Urinary bladder (tissue), 4 donors: ENCODE data around the gene NLRX1. TPM values are rescaled to one million over a fixed set of nuclear protein-coding genes. Genes with fewer than 3 reads are reported as not detected.
"Not testable (repeated sequence)": the region's sequence is repeated elsewhere in the genome, so short reads cannot be mapped to it uniquely, and the experiment has no call there.

Experiments
- DNase-seq: peaks from one replicate; pipeline ENCODE4 v3.0.0-alpha.2; 2015; ENCODE audit errors: extremely low spot score
- H3K27ac ChIP-seq: one replicate; pipeline ENCODE4 v1.5.1; 2013; ENCODE audit warnings: low read depth, mild to moderate bottlenecking, moderate library complexity
- H3K36me3 ChIP-seq: one replicate; pipeline ENCODE4 v1.6.1; 2013; ENCODE audit warnings: mild to moderate bottlenecking, moderate library complexity; ENCODE audit not compliant: insufficient read depth
- H3K4me1 ChIP-seq: one replicate; pipeline ENCODE4 v1.6.1; 2013; ENCODE audit warnings: mild to moderate bottlenecking, moderate library complexity; ENCODE audit not compliant: insufficient read depth
- H3K4me3 ChIP-seq: one replicate; pipeline ENCODE4 v1.5.1; 2013; ENCODE audit warnings: low read depth, low read length
- WGBS: extraction: QIAGEN DNeasy Blood & Tissue Kit; methylation state at CpG from one replicate; pipeline ENCODE4 v1.1.7; 2013; 5-methylcytosine and 5-hydroxymethylcytosine counted together
- polyA plus RNA-seq: library from polyadenylated mRNA; stranded (reverse); fragments of 200-250 nt; gene quantifications from one replicate; pipeline ENCODE4 v1.2.3, GENCODE V29; 2013
- total RNA-seq: library from RNA; depleted of rRNA; stranded (reverse); fragments of >200 nt; gene quantifications from one replicate; pipeline ENCODE4 v1.2.3, GENCODE V29; 2014
- donor health status: healthy with polysubstance abuse.
- donor health status: healthy.

The NLRX1 gene
- total and polyA plus RNA-seq, 2 donors, result 11.7 to 24.3 TPM

DNA sequence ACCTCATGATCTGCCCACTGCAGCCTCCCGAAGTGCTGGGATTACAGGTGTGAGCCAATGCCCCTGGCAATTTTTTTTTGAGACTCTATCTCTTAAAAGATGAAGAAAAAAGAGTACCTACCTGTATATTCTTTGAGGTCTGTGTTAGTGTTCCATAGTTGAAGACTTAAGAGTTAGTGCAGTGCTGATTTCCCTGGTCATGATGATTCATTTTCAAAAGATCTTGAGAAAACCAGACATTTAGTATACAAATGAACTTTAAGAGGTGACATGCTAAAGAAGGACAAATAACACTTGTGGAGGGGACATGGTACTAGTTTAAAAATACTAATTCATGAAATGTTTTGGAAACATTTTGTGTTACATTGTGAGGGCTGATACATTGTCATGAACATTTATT lies 55.3 kb downstream of the NLRX1 start:
- DNase-seq, result no peak
- WGBS, result 100% methylated on average over 1 of the region's 1 CpG
- H3K4me3 ChIP-seq, result no peak overlapping the region
- H3K36me3 ChIP-seq, result no peaks in the 10 kb centered on the region
- no peak overlapping the region for H3K27ac ChIP-seq
- H3K4me1 ChIP-seq, result no peaks in the 10 kb centered on the region

DNA sequence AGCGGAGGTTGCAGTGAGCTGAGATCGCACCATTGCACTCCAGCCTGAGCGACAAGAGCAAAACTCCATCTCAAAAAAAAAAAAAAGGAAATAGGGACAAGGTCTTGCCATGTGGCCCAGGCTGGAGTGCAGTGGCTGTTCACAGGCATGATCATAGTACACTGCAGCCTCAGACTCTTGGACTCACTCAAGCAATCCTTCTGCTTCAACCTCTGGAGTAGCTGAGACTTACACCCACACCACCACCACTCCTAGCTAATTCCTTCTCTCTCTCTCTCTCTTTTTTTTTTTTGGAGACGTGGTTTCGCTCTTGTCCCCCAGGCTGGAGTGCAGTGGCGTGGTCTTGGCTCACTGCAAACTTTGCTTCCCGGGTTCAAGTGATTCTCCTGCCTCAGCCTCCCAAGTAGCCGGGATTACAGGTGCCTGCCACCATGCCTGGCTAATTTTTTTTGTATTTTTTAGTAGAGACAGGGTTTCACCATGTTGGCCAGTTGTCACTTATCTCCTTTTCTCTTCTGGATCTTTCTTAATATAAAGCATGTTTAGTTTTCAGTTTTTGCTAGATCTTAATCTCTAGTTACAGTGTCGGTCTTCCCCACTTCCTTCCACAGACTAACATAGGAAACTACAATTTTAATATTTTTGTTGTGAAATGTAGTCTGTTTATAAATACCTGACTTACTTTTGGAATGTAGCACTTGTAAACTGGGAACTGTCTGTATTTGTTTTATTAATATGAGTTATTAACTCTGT lies 60.2 kb downstream of the NLRX1 start:
- H3K4me1 ChIP-seq, H3K27ac ChIP-seq, H3K36me3 ChIP-seq, H3K4me3 ChIP-seq, DNase-seq: not testable (repeated sequence)
- WGBS, result 83% methylated on average over 9 of the region's 9 CpGs

GRCh38 chr11:119229288-119229672 lies 60.8 kb downstream of the NLRX1 start:
- no peaks in the 10 kb centered on the region for H3K4me1 ChIP-seq
- no peak for DNase-seq
- no peak overlapping the region for H3K27ac ChIP-seq
- H3K4me3 ChIP-seq, result no peak overlapping the region
- H3K36me3 ChIP-seq, result no peaks in the 10 kb centered on the region
- WGBS, result 65% methylated on average over 3 of the region's 3 CpGs

DNA sequence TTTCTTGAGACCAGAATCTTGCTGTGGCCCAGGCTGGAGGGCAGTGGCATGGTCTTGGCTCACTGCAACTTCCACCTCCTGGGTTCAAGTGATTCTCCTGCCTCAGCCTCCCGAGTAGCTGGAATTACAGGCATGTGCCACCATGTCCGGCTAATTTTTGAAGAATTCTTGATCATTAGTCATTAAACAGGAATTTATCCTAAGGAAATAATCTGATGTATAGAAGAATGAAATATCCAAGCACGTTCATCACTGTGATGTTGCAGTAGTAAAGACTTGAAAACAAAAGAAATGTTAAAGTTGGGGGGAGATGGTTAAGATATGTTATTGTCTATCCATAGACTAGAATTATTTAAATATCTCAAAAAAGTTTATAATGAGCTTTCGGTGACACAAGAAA lies 61.2 kb downstream of the NLRX1 start:
- no peaks in the 10 kb centered on the region for H3K4me1 ChIP-seq
- H3K27ac ChIP-seq, result no peak overlapping the region
- WGBS, result 91% methylated on average over 4 of the region's 4 CpGs
- no peak for DNase-seq
- H3K4me3 ChIP-seq, result no peak overlapping the region
- peaks cover 3% of the 10 kb centered on the region for H3K36me3 ChIP-seq

Other genes with a start within 250 kb of the NLRX1 start
- gene BCL9L, start 242.8 kb upstream of the NLRX1 start, total RNA-seq, result 15.1 TPM
- gene BCL9L, start 242.8 kb upstream of the NLRX1 start, polyA plus RNA-seq, result 48.1 TPM
- gene UPK2, start 212.4 kb upstream of the NLRX1 start, total RNA-seq, result 38.2 TPM
- 33.8 TPM for gene UPK2, start 212.4 kb upstream of the NLRX1 start, polyA plus RNA-seq
- gene FOXR1, start 197.0 kb upstream of the NLRX1 start, total RNA-seq, result not detected
- gene FOXR1, start 197.0 kb upstream of the NLRX1 start, polyA plus RNA-seq, result not detected
- gene CENATAC, start 170.6 kb upstream of the NLRX1 start, total RNA-seq, result 34.3 TPM
- 12.8 TPM for gene CENATAC, start 170.6 kb upstream of the NLRX1 start, polyA plus RNA-seq
- 904 TPM for gene RPS25, start 150.4 kb upstream of the NLRX1 start, total RNA-seq
- gene RPS25, start 150.4 kb upstream of the NLRX1 start, polyA plus RNA-seq, result 1,476 TPM
- gene TRAPPC4, start 150.0 kb upstream of the NLRX1 start, total RNA-seq, result 40.6 TPM
- gene TRAPPC4, start 150.0 kb upstream of the NLRX1 start, polyA plus RNA-seq, result 59.3 TPM
- gene SLC37A4, start 137.8 kb upstream of the NLRX1 start, total RNA-seq, result 5.2 TPM
- 9.8 TPM for gene SLC37A4, start 137.8 kb upstream of the NLRX1 start, polyA plus RNA-seq
- gene HYOU1, start 111.5 kb upstream of the NLRX1 start, total RNA-seq, result 32.4 TPM
- 43.8 TPM for gene HYOU1, start 111.5 kb upstream of the NLRX1 start, polyA plus RNA-seq
- gene VPS11, start 100.9 kb upstream of the NLRX1 start, total RNA-seq, result 20.2 TPM
- 41.9 TPM for gene VPS11, start 100.9 kb upstream of the NLRX1 start, polyA plus RNA-seq
- 6.5 TPM for gene HMBS, start 83.8 kb upstream of the NLRX1 start, total RNA-seq
- 19.0 TPM for gene HMBS, start 83.8 kb upstream of the NLRX1 start, polyA plus RNA-seq
- 12.1 TPM for gene DPAGT1, start 66.9 kb upstream of the NLRX1 start, total RNA-seq
- 29.1 TPM for gene DPAGT1, start 66.9 kb upstream of the NLRX1 start, polyA plus RNA-seq
- 3.4 TPM for gene C2CD2L, start 61.4 kb upstream of the NLRX1 start, total RNA-seq
- 9.8 TPM for gene C2CD2L, start 61.4 kb upstream of the NLRX1 start, polyA plus RNA-seq
- 16.5 TPM for gene HINFP, start 47.1 kb upstream of the NLRX1 start, total RNA-seq
- gene HINFP, start 47.1 kb upstream of the NLRX1 start, polyA plus RNA-seq, result 17.6 TPM
- gene ABCG4, start 19.7 kb upstream of the NLRX1 start, total RNA-seq, result 0.95 TPM
- 0.18 TPM for gene ABCG4, start 19.7 kb upstream of the NLRX1 start, polyA plus RNA-seq
- 0.74 TPM for gene NHERF4, start 16.8 kb downstream of the NLRX1 start, total RNA-seq
- 0.28 TPM for gene NHERF4, start 16.8 kb downstream of the NLRX1 start, polyA plus RNA-seq
- 15.5 TPM for gene CBL, start 37.6 kb downstream of the NLRX1 start, total RNA-seq
- 8.0 TPM for gene CBL, start 37.6 kb downstream of the NLRX1 start, polyA plus RNA-seq
- gene MCAM, start 148.4 kb downstream of the NLRX1 start, total RNA-seq, result 154 TPM
- 451 TPM for gene MCAM, start 148.4 kb downstream of the NLRX1 start, polyA plus RNA-seq
- 4.7 TPM for gene RNF26, start 165.8 kb downstream of the NLRX1 start, total RNA-seq
- 33.3 TPM for gene RNF26, start 165.8 kb downstream of the NLRX1 start, polyA plus RNA-seq
- gene C1QTNF5, start 172.2 kb downstream of the NLRX1 start, total RNA-seq, result 17.4 TPM
- gene C1QTNF5, start 172.2 kb downstream of the NLRX1 start, polyA plus RNA-seq, result 46.7 TPM
- not detected for gene MFRP, start 178.0 kb downstream of the NLRX1 start, total RNA-seq
- 0.03 TPM for gene MFRP, start 178.0 kb downstream of the NLRX1 start, polyA plus RNA-seq
- 1.1 TPM for gene USP2, start 213.0 kb downstream of the NLRX1 start, total RNA-seq
- 4.8 TPM for gene USP2, start 213.0 kb downstream of the NLRX1 start, polyA plus RNA-seq